Jurkat, Clone E6-1 (cell line): Measurements from ENCODE around the gene APOL3.
"Not testable (repeated sequence)": the region's sequence is repeated elsewhere in the genome, so short reads cannot be mapped to it uniquely, and the experiment has no call there.

Experiments
- DNase-seq: peaks from one replicate; pipeline ENCODE4 v3.0.0-alpha.2; 2011; ENCODE audit warnings: low read depth, low spot score
- H3K4me3 ChIP-seq: 2 replicates; pipeline ENCODE4 v1.5.1; 2011; ENCODE audit warnings: mild to moderate bottlenecking, low read length, control low read depth, moderate library complexity

The APOL3 gene

GRCh38 chr22:36164621-36165020 is 4.1 kb upstream of the APOL3 start:
- no peak for DNase-seq
- no peak overlapping the region for H3K4me3 ChIP-seq

DNA sequence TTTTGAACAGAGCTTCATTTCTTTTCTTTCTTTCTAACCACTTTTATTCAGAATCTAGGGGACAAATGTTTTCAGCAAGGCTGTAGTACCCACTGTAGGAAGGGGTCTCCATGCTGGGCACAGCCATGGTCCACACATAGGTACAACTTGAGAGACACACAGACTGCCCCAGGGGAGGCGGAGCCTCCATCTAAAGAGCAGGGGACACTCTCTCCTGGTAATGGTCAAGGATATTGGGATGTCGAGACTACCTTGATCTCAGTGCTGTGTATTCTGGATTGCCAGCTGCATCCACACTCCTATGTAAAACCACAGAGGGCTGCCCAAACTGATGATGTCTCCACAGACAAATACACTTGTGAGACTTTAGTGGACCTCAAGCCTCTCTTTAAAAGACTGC is 2.9 kb upstream of the APOL3 start:
- DNase-seq: no peak
- no peak overlapping the region for H3K4me3 ChIP-seq

- peak overlapping the region; percentile 18 for H3K4me3 ChIP-seq
- DNase-seq: peak; percentile 66
Measured at GRCh38 chr22:36162127-36163034, 1.8 kb upstream of the APOL3 start.

- peak; percentile 60 for DNase-seq
- peak overlapping the region; percentile 18; the same call in 1 of the 2 replicates for H3K4me3 ChIP-seq
Measured at GRCh38 chr22:36161793-36162126, 1.2 kb upstream of the APOL3 start.

DNA sequence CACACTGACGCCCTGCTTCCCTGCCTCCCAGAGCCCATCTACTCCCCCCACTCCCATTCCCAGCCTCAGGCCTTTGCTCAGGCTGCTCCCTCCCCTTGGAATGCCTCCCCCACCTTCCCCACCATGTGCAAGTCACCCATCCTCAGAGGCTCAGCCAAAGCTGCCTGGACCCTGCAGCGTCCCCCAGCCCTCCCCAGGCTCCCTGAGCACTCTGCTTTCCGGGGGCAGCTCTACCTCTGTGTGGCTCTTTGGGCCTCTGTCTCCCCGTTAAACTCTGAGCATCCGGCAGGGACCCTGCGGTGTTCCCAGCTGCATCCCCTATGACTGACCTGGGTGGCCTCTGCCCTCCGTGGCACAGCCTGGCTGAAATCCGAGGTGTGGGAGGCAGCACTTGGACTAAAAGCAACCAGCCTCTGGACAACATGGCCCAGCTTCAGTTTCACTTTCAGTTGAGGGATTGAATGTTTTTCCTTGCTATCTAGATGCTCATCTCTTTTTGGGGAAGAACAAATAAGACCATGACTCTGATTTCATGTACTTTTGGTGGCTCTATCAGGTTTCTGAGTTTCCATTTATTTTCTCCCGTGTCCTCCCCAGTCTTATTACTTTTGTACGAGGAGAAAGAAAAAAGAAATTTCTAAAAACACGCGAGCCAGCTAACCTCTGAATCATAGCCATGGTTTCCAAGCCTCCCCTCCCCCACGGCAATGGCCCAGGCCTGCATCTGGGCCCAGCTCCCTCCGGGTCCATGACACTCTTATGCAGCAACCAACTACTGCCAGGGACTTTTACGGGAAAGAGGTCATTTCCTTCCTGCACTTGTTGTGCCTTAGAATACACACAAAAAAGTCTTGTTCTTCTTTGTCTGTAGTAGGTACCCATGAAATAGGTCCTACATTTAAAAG is 3.8 kb downstream of the APOL3 start:
- no peak for DNase-seq
- H3K4me3 ChIP-seq: no peak overlapping the region

DNA sequence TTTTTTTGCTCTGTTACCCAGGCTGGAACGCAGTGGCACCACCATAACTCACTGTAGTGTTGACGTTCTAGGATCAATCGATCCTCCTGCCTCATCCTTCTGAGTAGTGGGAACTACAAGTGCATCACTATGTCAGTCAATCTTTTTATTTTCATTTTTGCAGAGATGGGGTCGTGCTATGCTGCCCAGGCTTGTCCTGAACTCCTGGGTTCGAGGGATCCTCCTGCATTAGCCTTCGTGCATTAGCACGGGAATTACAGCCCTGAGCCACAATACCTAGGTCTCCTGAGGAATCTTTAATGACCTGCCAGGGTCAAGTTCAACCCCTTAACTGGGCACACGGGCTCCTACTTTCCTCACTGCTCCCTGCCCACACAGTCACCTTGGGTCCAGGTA is 4.4 kb downstream of the APOL3 start:
- H3K4me3 ChIP-seq: no peak overlapping the region
- DNase-seq: no peak

- DNase-seq: no peak
- no peak overlapping the region for H3K4me3 ChIP-seq
Measured at GRCh38 chr22:36155702-36156101, 4.9 kb downstream of the APOL3 start.

GRCh38 chr22:36154423-36154945 is 6.1 kb downstream of the APOL3 start:
- no peak for DNase-seq
- no peak overlapping the region for H3K4me3 ChIP-seq

DNA sequence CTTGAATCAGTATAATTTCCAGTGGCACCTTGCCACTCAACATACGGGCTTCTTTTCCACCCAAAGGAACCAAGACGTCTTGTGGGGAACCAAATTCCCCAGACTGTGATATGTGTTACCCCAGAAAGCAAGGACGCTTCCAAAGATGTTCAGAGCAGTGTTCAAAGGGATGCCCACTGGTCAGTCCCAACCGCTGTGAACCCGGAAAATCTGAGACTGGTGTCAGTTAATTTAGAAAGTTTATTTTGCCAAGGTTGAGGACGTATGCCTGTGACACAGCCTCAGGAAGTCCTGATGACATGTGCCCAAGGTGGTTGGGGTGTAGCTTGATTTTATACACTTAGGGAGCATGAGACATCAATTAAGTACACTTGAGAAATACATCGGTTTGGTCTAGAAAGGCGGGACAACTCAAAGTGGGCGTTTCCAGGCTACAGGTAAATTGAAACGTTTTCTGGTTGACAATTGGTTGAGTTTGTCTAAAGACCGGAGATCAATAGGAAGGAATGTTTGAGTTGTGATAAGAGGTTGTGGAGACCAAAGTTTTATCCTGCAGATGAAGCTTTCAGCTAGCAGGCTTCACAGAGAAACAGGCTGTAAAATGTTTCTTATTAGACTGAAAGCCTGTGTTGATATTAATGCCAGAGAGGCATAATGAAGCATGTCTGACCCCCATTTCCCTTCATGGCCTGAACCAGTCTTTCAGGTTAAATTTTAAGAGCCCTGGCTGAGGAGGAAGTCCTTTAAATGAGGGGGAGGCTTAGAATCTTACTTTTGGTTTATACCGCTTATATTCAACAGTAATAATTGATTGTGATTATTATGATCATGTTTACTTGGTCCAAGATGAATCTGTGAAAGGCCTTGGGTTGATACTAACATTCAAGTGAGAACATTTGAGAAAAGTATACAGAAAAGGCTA is 6.8 kb downstream of the APOL3 start:
- no peak for DNase-seq

DNA sequence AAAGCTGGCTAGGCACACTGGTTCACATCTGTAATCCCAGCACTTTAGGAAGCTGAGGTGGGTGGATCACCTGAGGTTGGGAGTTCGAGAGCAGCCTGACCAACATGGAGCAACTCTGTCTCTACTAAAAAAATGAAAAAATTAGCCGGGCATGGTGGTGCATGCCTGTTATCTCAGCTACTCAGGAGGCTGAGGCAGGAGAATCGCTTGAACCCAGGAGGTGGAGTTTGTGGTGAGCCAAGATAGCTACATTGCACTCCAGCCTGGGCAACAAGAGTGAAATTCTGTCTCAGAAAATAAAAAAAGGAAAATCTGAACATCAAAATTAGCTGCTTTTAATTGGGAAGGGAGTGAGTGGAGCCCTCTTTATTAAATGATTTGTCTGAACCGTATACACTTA is 7.7 kb downstream of the APOL3 start:
- H3K4me3 ChIP-seq, DNase-seq: not testable (repeated sequence)

More for the DNA sequence above, 6.8 kb downstream of the APOL3 start:
- H3K4me3 ChIP-seq: no peak overlapping the region

DNA sequence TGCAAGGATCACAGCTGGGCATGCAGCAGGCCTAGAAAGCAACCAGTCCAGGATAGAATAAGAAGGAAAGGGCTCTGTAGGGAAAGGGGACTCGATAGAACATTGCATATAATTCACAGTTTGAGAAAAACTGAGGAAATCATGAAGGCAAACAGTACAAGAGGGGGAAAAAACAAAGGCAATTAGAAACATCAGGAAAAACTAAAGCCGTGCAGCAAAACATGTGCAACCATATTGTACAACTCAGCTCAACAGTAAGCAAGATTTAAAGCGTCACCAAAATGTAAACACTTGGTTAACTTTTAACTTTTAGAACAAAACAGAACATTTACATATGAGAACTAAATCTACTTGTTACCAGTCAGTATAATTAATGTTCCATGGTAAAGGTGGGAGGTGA is 8.5 kb downstream of the APOL3 start:
- H3K4me3 ChIP-seq: no peak overlapping the region
- no peak for DNase-seq

DNA sequence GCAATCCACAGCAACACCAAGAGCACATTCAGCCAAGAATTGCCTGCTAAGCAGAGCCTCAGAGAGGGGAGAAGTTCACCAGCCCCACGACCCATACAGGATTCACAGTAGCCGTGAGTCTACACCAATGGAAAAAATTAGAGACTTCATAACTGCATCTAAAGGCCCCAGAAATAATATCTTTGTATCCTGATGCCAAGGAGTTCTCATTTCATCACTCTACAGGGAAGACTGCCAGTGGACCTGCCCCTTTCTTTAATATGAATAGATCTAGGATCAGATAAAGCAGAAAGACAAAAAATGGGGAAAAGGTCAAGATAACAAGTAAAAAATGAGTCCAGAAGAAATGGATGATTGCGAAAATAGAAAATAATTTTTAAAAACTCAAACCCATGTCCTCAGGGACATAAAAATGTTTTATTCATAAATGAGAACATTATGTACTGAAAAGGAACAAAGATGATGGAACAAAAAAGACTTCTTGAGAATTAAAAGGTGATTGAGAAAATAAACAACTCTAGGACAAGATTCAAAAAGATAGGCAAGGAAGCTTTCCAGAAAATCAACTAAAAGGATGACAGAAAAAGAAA is 9.5 kb downstream of the APOL3 start:
- no peak for DNase-seq
- no peak overlapping the region for H3K4me3 ChIP-seq

- H3K4me3 ChIP-seq: no peak overlapping the region
- no peak for DNase-seq
Measured at GRCh38 chr22:36149441-36149840, 11.1 kb downstream of the APOL3 start.

DNA sequence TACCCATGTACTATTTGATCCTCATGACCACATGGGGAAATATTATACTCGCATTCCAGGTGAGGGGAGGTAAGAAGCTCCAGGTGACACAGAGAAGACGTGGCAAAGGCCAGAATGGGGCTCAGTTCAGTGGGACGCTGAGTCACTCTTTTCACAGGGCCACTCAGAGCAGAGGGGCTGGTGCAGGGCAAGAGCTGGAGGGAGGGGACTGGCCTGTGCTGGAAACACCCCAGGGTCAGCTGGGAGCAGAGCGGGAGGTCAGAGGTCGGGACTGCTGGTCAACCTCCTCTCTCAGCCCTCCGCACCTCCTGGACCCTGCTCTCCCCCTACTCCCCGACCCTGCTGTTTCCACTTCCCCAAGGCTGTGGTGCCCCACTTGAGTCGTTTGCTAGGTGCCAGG is 12.1 kb downstream of the APOL3 start:
- no peak overlapping the region for H3K4me3 ChIP-seq
- no peak for DNase-seq

DNA sequence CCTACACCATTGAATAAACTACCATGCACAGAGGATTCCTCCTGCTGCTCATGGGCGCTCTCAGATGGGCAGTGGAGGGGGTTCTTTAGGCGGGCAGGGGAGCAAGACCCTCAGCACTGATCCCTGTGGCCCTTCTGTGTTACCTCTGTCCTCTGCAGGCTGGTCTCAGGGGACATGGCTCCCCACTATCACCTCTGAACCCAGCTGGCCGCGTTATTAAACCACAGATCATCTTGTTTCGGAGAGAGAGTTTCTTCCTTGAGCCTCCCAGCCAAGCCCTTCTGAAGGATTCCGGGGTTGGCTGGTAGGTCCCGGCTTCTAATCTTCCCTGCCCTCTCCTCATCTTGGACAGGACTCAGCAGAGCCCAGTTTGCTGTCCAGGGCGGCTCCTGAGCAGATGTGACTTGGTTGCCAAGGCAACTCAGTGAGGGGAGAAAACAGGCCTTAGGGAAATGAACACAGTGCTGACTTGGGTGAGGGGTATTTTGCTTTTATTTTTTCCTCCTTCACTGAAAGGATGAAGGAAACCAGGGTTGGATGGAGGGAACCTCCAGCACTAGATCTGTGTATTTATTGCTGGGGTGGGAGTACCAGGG is 13.3 kb downstream of the APOL3 start:
- DNase-seq: no peak
- no peak overlapping the region for H3K4me3 ChIP-seq

- DNase-seq: no peak
Measured at GRCh38 chr22:36145881-36146280, 14.7 kb downstream of the APOL3 start.

GRCh38 chr22:36144886-36145541 is 15.5 kb downstream of the APOL3 start:
- no peak for DNase-seq
- H3K4me3 ChIP-seq: no peak overlapping the region

More at GRCh38 chr22:36145881-36146280, 14.7 kb downstream of the APOL3 start:
- H3K4me3 ChIP-seq: no peak overlapping the region

DNA sequence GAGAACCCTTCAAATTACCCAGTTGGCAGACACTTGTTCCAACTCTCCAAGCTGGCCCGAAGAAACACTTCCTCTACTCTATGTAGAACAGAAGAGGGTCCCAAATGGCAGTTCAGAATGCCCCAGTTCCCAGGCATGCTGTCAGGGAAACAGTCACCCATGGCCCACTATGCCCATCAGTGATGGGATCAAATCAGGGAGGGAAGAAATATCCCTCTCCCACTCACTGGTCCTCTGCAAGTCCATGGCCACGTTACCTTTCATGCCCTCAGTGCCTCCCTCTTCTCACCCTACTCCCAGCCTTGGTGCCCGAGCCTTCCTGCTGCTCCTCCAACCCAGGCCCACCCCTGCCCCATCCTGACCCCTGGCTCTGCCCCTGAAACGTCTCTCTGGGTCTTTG is 16.6 kb downstream of the APOL3 start:
- DNase-seq: no peak
- no peak overlapping the region for H3K4me3 ChIP-seq
